Loucy (cell line): Measurements from ENCODE around the gene MYL12A.

ENCODE experiments used
- H2AFZ ChIP-seq: fragments of 200-600 bp; sonication (generic); 2 replicates; pipeline ENCODE4 v1.6.0; 2016; ENCODE audit warnings: antibody characterized with exemption, mild to moderate bottlenecking, low read length, moderate library complexity
- H3F3A ChIP-seq: fragments of 200-600 bp; 2 replicates; pipeline ENCODE4 v1.6.0; 2016; ENCODE audit warnings: antibody characterized with exemption, low read depth, mild to moderate bottlenecking
- H3K27me3 ChIP-seq: fragments of 200-600 bp; sonication (generic); 2 replicates; pipeline ENCODE4 v1.6.1; 2014; ENCODE audit warnings: low read length, mild to moderate bottlenecking; ENCODE audit not compliant: insufficient read depth, poor library complexity, severe bottlenecking
- H3K36me3 ChIP-seq: fragments of 200-600 bp; sonication (generic); 2 replicates; pipeline ENCODE4 v1.6.1; 2016; ENCODE audit warnings: low read length; ENCODE audit not compliant: insufficient read depth
- H3K4me1 ChIP-seq: fragments of 200-600 bp; sonication (generic); 2 replicates; pipeline ENCODE4 v1.5.1; 2014; ENCODE audit warnings: low read length, mild to moderate bottlenecking; ENCODE audit not compliant: insufficient read depth, poor library complexity, severe bottlenecking
- H3K4me2 ChIP-seq: fragments of 200-600 bp; sonication (generic); 2 replicates; pipeline ENCODE4 v1.6.0; 2014; ENCODE audit warnings: antibody characterized with exemption, low read length, low read depth, mild to moderate bottlenecking; ENCODE audit not compliant: poor library complexity, severe bottlenecking
- H3K4me3 ChIP-seq: fragments of 200-600 bp; sonication (generic); 2 replicates; pipeline ENCODE4 v1.5.1; 2014; ENCODE audit warnings: low read length, mild to moderate bottlenecking, mixed read lengths; ENCODE audit not compliant: poor library complexity, severe bottlenecking
- H3K79me2 ChIP-seq: fragments of 200-600 bp; sonication (generic); 2 replicates; pipeline ENCODE4 v1.6.1; 2014; ENCODE audit warnings: low read length; ENCODE audit not compliant: insufficient read depth
- H3K9ac ChIP-seq: fragments of 200-600 bp; sonication (generic); 2 replicates; pipeline ENCODE4 v1.6.0; 2014; ENCODE audit warnings: mild to moderate bottlenecking, low read depth, low read length, moderate library complexity; ENCODE audit not compliant: poor library complexity, severe bottlenecking
- H3K9me2 ChIP-seq: fragments of 200-600 bp; sonication (generic); replicated peaks from 2 replicates; pipeline ENCODE4 v1.6.1; 2016; ENCODE audit warnings: low read depth, low read length, mixed read lengths
- H3K9me3 ChIP-seq: fragments of 200-600 bp; sonication (generic); 2 replicates; pipeline ENCODE4 v1.6.1; 2014; ENCODE audit warnings: mild to moderate bottlenecking, antibody characterized with exemption, low read length, low read depth; ENCODE audit not compliant: insufficient read depth
- H4K20me1 ChIP-seq: fragments of 200-600 bp; sonication (generic); 2 replicates; pipeline ENCODE4 v1.6.0; 2014; ENCODE audit warnings: antibody characterized with exemption, low read length, mild to moderate bottlenecking; ENCODE audit not compliant: insufficient read depth, poor library complexity, severe bottlenecking
- EZH2phosphoT487 ChIP-seq: fragments of 200-600 bp; IDR thresholded peaks from 2 replicates; pipeline ENCODE4 v1.6.1; 2018; ENCODE audit warnings: antibody characterized with exemption, mild to moderate bottlenecking, moderate library complexity, borderline replicate concordance
- TF ChIP-seq, protein P1 (sequence below): fragments of 200-600 bp; sonication (generic); conservative IDR thresholded peaks from 2 replicates; pipeline ENCODE4 v1.5.1; 2014; ENCODE audit warnings: mild to moderate bottlenecking, antibody characterized with exemption, low read length

The MYL12A gene

DNA sequence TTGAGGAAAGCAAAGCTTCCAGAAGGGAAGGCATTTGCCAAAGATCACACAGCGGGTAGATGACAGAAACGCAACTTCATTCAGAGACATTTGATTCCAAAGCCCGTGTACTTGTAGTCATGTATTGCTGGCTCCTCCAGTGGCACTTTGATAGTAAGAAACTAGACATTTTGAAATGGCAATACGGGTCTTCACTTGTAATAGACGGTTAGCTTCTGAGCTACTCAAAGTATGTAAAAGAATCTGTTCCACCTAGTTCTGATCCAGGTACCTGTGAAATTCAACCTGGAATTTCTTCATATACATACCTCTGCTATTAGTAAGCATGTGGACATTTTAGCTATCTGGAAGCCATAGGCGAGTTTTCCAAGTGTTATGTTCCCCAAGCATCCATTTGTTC lies 26.1 kb upstream of the MYL12A start:
- no peaks in the 10 kb centered on the region for H3K36me3 ChIP-seq
- peaks cover 12% of the 10 kb centered on the region for H3K4me1 ChIP-seq
- H3K4me3 ChIP-seq: no peak overlapping the region
- no peaks in the 10 kb centered on the region for H3K9me3 ChIP-seq
- no peaks in the 10 kb centered on the region for H3K79me2 ChIP-seq
- H3K27me3 ChIP-seq: no peaks in the 10 kb centered on the region
- TF ChIP-seq, protein P1, sequence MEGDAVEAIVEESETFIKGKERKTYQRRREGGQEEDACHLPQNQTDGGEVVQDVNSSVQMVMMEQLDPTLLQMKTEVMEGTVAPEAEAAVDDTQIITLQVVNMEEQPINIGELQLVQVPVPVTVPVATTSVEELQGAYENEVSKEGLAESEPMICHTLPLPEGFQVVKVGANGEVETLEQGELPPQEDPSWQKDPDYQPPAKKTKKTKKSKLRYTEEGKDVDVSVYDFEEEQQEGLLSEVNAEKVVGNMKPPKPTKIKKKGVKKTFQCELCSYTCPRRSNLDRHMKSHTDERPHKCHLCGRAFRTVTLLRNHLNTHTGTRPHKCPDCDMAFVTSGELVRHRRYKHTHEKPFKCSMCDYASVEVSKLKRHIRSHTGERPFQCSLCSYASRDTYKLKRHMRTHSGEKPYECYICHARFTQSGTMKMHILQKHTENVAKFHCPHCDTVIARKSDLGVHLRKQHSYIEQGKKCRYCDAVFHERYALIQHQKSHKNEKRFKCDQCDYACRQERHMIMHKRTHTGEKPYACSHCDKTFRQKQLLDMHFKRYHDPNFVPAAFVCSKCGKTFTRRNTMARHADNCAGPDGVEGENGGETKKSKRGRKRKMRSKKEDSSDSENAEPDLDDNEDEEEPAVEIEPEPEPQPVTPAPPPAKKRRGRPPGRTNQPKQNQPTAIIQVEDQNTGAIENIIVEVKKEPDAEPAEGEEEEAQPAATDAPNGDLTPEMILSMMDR: no peak
- TF ChIP-seq EZH2phosphoT487: no peak
- no peak overlapping the region for H2AFZ ChIP-seq
- no peak overlapping the region for H3K4me2 ChIP-seq
- H3K9me2 ChIP-seq: no peaks in the 10 kb centered on the region
- H3K9ac ChIP-seq: no peak overlapping the region
- no peaks in the 10 kb centered on the region for H4K20me1 ChIP-seq
- no peaks in the 10 kb centered on the region for H3F3A ChIP-seq

DNA sequence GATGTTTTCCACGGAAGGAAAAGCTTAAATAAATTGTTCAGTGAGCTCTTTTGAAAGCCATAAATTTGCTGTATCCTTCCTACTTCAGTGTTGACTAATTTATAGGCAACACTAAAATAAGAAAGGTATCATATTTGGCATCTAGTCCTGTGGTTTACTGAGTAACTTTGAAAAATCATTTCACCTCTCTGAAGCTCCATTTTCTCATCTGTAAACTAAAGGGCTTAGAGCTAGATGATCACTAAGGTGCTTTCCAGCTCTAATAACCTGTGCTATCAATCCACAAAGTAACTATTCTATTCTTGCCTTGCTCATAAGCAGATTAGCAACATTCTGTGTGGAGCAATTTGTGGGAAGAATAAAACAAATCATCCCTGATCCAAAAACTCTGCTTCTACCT lies 24.2 kb upstream of the MYL12A start:
- Histone ChIP-seq H4K20me1 (no peaks in the 10 kb centered on the region), H3K79me2 (no peaks in the 10 kb centered on the region), H2AFZ (no peak overlapping the region), H3F3A (no peaks in the 10 kb centered on the region), H3K9ac (no peak overlapping the region), H3K9me2 (no peaks in the 10 kb centered on the region), H3K4me2 (no peak overlapping the region), H3K4me1 (peaks cover 12% of the 10 kb centered on the region), H3K9me3 (no peaks in the 10 kb centered on the region), H3K36me3 (no peaks in the 10 kb centered on the region), H3K27me3 (no peaks in the 10 kb centered on the region), H3K4me3 (no peak overlapping the region)
- TF ChIP-seq, protein P1: no peak
- no peak for TF ChIP-seq EZH2phosphoT487

DNA sequence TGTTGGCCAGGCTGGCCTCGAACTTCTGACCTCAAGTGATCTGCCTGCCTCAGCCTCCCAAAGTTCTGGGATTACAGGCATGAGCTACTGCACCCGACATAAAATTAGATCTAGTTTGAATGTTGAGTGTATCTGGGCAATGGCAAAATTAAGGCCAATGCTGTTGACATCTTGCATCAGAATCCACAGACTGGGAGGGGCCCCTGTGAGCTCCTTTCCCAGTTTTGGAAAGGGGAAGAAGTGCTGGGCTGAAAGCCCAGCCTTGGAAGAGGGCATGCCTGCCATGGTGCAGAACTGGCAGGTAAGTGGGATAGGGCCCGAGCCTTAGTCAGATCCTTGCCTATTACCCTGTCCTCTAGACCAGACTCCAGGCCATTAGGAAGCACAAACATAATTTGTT lies 23.4 kb upstream of the MYL12A start:
- Histone ChIP-seq H3K79me2 (no peaks in the 10 kb centered on the region), H3K4me1 (peaks cover 12% of the 10 kb centered on the region), H3K27me3 (no peaks in the 10 kb centered on the region), H3K4me2 (no peak overlapping the region), H2AFZ (no peak overlapping the region), H3K36me3 (no peaks in the 10 kb centered on the region), H3K9ac (no peak overlapping the region), H3K9me2 (no peaks in the 10 kb centered on the region), H3K9me3 (no peaks in the 10 kb centered on the region), H4K20me1 (no peaks in the 10 kb centered on the region), H3K4me3 (no peak overlapping the region), H3F3A (no peaks in the 10 kb centered on the region)
- TF ChIP-seq, protein P1: no peak
- no peak for TF ChIP-seq EZH2phosphoT487
